Measurements from ENCODE around the gene PPFIA1. TPM values are rescaled to one million over a fixed set of nuclear protein-coding genes. Genes with fewer than 3 reads are reported as not detected.

Gene PPFIA1
- total RNA-seq, 4 donors from 2014 or later = 34.9 to 141 (median 69.7) TPM

DNA sequence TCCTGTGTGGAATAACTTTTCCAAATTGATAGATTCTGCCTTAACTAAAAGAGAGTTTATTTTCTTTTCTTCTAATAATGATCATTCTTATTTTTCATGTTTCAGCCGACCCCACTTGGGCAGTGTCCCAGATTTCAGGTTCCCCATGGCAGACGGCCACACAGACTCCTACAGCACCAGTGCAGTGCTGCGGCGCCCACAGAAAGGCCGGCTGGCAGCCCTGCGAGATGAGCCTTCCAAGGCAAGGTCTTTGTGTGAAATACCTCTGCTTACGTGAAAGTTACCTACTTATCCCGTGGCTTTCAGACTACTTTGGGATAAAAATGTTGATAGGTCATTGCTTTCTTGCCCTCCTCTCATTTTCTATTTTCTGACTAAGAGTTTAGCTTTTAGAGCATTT lies 68.6 kb downstream of the PPFIA1 start:
- no peak for DNase-seq (ENCODE audit: low spot score in 2 of 2)
- H3K4me1 ChIP-seq = no peaks in the 10 kb centered on the region
- H3K27ac ChIP-seq = no peak overlapping the region
- H3K27me3 ChIP-seq = no peaks in the 10 kb centered on the region
- 92% methylated on average over 8 of the region's 8 CpGs for WGBS
- peaks cover 89% of the 10 kb centered on the region for H3K36me3 ChIP-seq
- no peak for TF ChIP-seq POLR2A (IDR thresholded peaks at IDR 0.05)
- TF ChIP-seq, protein P1, sequence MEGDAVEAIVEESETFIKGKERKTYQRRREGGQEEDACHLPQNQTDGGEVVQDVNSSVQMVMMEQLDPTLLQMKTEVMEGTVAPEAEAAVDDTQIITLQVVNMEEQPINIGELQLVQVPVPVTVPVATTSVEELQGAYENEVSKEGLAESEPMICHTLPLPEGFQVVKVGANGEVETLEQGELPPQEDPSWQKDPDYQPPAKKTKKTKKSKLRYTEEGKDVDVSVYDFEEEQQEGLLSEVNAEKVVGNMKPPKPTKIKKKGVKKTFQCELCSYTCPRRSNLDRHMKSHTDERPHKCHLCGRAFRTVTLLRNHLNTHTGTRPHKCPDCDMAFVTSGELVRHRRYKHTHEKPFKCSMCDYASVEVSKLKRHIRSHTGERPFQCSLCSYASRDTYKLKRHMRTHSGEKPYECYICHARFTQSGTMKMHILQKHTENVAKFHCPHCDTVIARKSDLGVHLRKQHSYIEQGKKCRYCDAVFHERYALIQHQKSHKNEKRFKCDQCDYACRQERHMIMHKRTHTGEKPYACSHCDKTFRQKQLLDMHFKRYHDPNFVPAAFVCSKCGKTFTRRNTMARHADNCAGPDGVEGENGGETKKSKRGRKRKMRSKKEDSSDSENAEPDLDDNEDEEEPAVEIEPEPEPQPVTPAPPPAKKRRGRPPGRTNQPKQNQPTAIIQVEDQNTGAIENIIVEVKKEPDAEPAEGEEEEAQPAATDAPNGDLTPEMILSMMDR (IDR thresholded peaks at IDR 0.05) = no peak
- TF ChIP-seq POLR2AphosphoS5 (IDR thresholded peaks at IDR 0.05) = no peak
- no peak for TF ChIP-seq EP300 (IDR thresholded peaks at IDR 0.05)
- H3K4me3 ChIP-seq = no peak overlapping the region
- no peaks in the 10 kb centered on the region for H3K9me3 ChIP-seq

- Histone ChIP-seq H3K9me3 (no peaks in the 10 kb centered on the region), H3K4me3 (no peak overlapping the region), H3K27me3 (no peaks in the 10 kb centered on the region), H3K4me1 (peaks cover 3% of the 10 kb centered on the region), H3K36me3 (peaks cover 80% of the 10 kb centered on the region), H3K27ac (no peak overlapping the region)
- no peak for DNase-seq (ENCODE audit: low spot score in 2 of 2)
- 86% methylated on average over 15 of the region's 15 CpGs for WGBS
- no peak for TF ChIP-seq POLR2AphosphoS5 (IDR thresholded peaks at IDR 0.05)
- TF ChIP-seq POLR2A (IDR thresholded peaks at IDR 0.05) = no peak
- TF ChIP-seq, protein P1 (IDR thresholded peaks at IDR 0.05) = no peak
- no peak for TF ChIP-seq EP300 (IDR thresholded peaks at IDR 0.05)
Observed at GRCh38 chr11:70341881-70342429, 71.5 kb downstream of the PPFIA1 start.

- H3K36me3 ChIP-seq = peaks cover 78% of the 10 kb centered on the region
- 93% methylated on average over 11 of the region's 11 CpGs for WGBS
- TF ChIP-seq POLR2AphosphoS5 (IDR thresholded peaks at IDR 0.05) = no peak
- TF ChIP-seq EP300 (IDR thresholded peaks at IDR 0.05) = no peak
- TF ChIP-seq, protein P1 (IDR thresholded peaks at IDR 0.05) = no peak
- no peak for TF ChIP-seq POLR2A (IDR thresholded peaks at IDR 0.05)
Observed at GRCh38 chr11:70343636-70344035, 73.1 kb downstream of the PPFIA1 start.

DNA sequence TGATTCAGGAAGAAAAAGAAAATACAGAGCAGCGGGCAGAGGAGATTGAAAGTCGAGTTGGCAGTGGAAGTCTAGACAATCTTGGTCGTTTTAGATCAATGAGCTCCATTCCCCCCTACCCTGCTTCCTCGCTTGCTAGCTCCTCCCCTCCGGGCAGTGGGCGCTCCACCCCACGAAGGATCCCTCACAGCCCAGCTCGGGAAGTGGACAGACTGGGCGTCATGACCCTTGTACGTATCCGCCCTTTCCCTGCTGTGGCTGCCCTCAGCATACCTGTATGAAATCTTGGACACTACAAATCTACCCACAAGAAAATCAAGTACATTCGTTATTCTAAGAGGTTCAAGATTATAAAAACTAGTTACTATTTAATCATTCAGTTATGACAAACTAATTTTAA lies 77.7 kb downstream of the PPFIA1 start:
- peaks cover 80% of the 10 kb centered on the region for H3K36me3 ChIP-seq
- TF ChIP-seq POLR2A (IDR thresholded peaks at IDR 0.05) (no peak), POLR2AphosphoS5 (IDR thresholded peaks at IDR 0.05) (no peak), EP300 (IDR thresholded peaks at IDR 0.05) (no peak)
- TF ChIP-seq, protein P1 (IDR thresholded peaks at IDR 0.05) = no peak
- no peak for DNase-seq (ENCODE audit: low spot score in 2 of 2)
- no peak overlapping the region for H3K27ac ChIP-seq
- H3K27me3 ChIP-seq = no peaks in the 10 kb centered on the region
- H3K4me3 ChIP-seq = no peak overlapping the region
- H3K9me3 ChIP-seq = no peaks in the 10 kb centered on the region
- peaks cover 3% of the 10 kb centered on the region for H3K4me1 ChIP-seq
- WGBS = 91% methylated on average over 12 of the region's 12 CpGs

More at GRCh38 chr11:70343636-70344035, 73.1 kb downstream of the PPFIA1 start:
- peaks cover 3% of the 10 kb centered on the region for H3K4me1 ChIP-seq
- no peaks in the 10 kb centered on the region for H3K9me3 ChIP-seq
- H3K4me3 ChIP-seq = no peak overlapping the region
- no peak for DNase-seq (ENCODE audit: low spot score in 2 of 2)
- H3K27me3 ChIP-seq = no peaks in the 10 kb centered on the region
- H3K27ac ChIP-seq = no peak overlapping the region

DNA sequence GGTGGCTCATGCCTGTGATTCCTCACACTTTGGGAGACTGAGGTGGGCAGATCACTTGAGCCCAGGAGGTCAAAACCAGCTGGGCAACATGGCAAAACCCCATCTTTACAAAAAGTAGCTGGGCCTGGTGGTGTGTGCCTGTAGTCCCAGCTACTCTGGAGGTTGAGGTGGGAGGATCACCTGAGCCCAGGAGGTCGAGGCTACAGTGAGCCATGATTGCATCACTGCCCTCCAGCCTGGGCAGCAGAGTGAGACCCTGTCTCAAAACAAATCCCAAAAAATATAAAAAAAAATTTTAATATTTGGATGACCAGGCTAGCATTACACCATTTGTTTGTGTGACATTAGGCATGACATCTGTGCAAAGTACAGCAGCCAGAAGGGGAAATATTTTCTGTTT lies 78.1 kb downstream of the PPFIA1 start:
- Histone ChIP-seq H3K4me1 (peaks cover 3% of the 10 kb centered on the region), H3K27ac (no peak overlapping the region), H3K4me3 (no peak overlapping the region), H3K9me3 (no peaks in the 10 kb centered on the region), H3K36me3 (peaks cover 76% of the 10 kb centered on the region), H3K27me3 (no peaks in the 10 kb centered on the region)
- no peak for DNase-seq (ENCODE audit: low spot score in 2 of 2)
- 83% methylated on average over 1 of the region's 1 CpG for WGBS
- no peak for TF ChIP-seq EP300 (IDR thresholded peaks at IDR 0.05)
- no peak for TF ChIP-seq POLR2A (IDR thresholded peaks at IDR 0.05)
- TF ChIP-seq POLR2AphosphoS5 (IDR thresholded peaks at IDR 0.05) = no peak
- TF ChIP-seq, protein P1 (IDR thresholded peaks at IDR 0.05) = no peak
